ENCODE results near the gene BMP5.

GRCh38 chr6:55819811-55820210, 55.6 kb downstream of the BMP5 start:
- TF ChIP-seq CTCF (conservative IDR thresholded peaks at IDR 0.05 in 1 of 2, IDR thresholded peaks at IDR 0.05 in 1 of 2; ENCODE audit: low read depth in 1 of 2, low read length in 2 of 2) (no peak), EZH2 (IDR thresholded peaks at IDR 0.05; ENCODE audit: low read length, missing control alignments) (no peak)
